Measurements from ENCODE around the gene MDM2.
"Not testable (repeated sequence)": the region's sequence is repeated elsewhere in the genome, so short reads cannot be mapped to it uniquely, and the experiment has no call there.

The MDM2 gene

GRCh38 chr12:68806488-68807237, 1.3 kb upstream of the MDM2 start:
- no peak for DNase-seq

- DNase-seq, result not testable (repeated sequence)
Observed at GRCh38 chr12:68807274-68807575, 752 bp upstream of the MDM2 start.

GRCh38 chr12:68808388-68809189, 612 bp downstream of the MDM2 start:
- peak; percentile 79 for DNase-seq

GRCh38 chr12:68809190-68810026, 1.4 kb downstream of the MDM2 start:
- no peak for DNase-seq

GRCh38 chr12:68810027-68810389, 2.0 kb downstream of the MDM2 start:
- not testable (repeated sequence) for DNase-seq

GRCh38 chr12:68811573-68811972, 3.6 kb downstream of the MDM2 start:
- not testable (repeated sequence) for DNase-seq

GRCh38 chr12:68812553-68813241, 4.7 kb downstream of the MDM2 start:
- no peak for DNase-seq

- DNase-seq, result no peak
Observed at GRCh38 chr12:68813242-68813593, 5.2 kb downstream of the MDM2 start.

GRCh38 chr12:68814490-68815231, 6.7 kb downstream of the MDM2 start:
- no peak for DNase-seq

- no peak for DNase-seq
Observed at GRCh38 chr12:68815232-68815927, 7.4 kb downstream of the MDM2 start.

- DNase-seq, result no peak
Observed at GRCh38 chr12:68815928-68816800, 8.2 kb downstream of the MDM2 start.

GRCh38 chr12:68819481-68819880, 11.5 kb downstream of the MDM2 start:
- not testable (repeated sequence) for DNase-seq

GRCh38 chr12:68821357-68822188, 13.6 kb downstream of the MDM2 start:
- DNase-seq, result no peak

GRCh38 chr12:68823696-68824095, 15.7 kb downstream of the MDM2 start:
- DNase-seq, result no peak

GRCh38 chr12:68824131-68824530, 16.2 kb downstream of the MDM2 start:
- no peak for DNase-seq

GRCh38 chr12:68824597-68825250, 16.7 kb downstream of the MDM2 start:
- DNase-seq, result no peak

- no peak for DNase-seq
Observed at GRCh38 chr12:68825569-68826217, 17.7 kb downstream of the MDM2 start.

GRCh38 chr12:68827895-68828671, 20.1 kb downstream of the MDM2 start:
- DNase-seq, result no peak
